ENCODE measurements around the gene CPA2. TPM values are rescaled to one million over a fixed set of nuclear protein-coding genes. Genes with fewer than 3 reads are reported as not detected.

CPA2 gene
- total RNA-seq, 2 donors from 2014 or later = 0.41 TPM; not detected in 1

DNA sequence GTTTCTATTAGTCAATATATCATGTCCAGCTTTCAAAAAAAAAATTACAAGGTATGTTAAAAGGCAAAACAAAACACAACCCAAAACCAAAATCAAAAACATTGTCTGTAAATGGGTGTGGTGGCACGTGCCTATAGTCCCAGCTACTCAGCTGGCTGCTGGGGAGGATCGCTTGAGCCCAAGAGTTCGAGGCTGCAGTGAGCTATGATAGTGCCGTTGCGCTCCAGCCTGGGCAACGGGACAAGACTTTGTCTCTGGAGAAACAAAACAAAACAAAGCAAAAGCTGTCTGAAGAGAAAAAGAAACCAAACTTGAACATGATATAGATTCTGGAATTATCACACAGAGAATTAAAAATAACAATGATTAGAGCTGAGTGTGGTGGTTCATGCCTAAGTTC, 67.6 kb downstream of the CPA2 start:
- Histone ChIP-seq H3K9me3 (no peaks in the 10 kb centered on the region), H3K4me3 (no peak overlapping the region), H3K36me3 (no peaks in the 10 kb centered on the region), H3K4me1 (ENCODE audit: control insufficient read depth in 1 of 2, low read depth in 2 of 2) (peaks cover 0 to 11% of the 10 kb centered on the region in 2 donors), H3K27me3 (replicated peaks; ENCODE audit: insufficient read depth) (no peaks in the 10 kb centered on the region), H3K27ac (no peak overlapping the region)
- TF ChIP-seq CTCF (IDR thresholded peaks at IDR 0.05) = no peak
- DNase-seq (ENCODE audit: low spot score) (no peak), ATAC-seq (ENCODE audit: insufficient number of reproducible peaks, low FRiP score, low read depth) (no peak)

DNA sequence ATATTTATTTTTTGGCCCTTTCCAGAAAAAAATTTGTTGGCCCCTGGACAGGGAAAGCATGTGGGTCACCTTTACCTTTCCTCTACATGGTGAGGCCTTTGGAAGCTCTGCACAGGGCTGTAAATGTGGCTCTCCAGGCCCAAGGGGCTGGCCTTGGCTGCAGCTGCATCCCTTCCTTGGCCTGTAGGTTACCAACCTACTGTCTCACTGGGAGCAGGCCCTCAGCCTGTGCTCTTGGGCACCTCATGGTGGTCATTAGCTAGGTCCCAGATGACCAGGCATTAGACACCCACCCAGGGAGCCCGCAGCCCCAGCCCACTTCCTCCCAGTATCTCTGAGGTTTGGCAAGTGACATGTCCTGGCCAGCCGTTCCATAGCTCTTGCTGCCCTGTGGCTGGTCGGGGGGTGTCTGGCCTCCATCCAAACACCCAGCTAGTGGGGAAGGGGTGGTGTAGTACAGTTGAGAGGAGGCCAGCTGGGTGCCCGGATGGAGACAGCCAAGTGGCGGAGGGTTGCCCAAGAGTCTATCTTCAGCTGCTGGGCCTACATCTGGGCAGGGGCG, 70.8 kb downstream of the CPA2 start:
- H3K36me3 ChIP-seq = no peaks in the 10 kb centered on the region

GRCh38 chr7:130338233-130338632, 71.6 kb downstream of the CPA2 start:
- Histone ChIP-seq H3K27me3 (replicated peaks; ENCODE audit: insufficient read depth) (no peaks in the 10 kb centered on the region), H3K9me3 (no peaks in the 10 kb centered on the region), H3K27ac (no peak overlapping the region), H3K36me3 (no peaks in the 10 kb centered on the region), H3K4me3 (no peak overlapping the region), H3K4me1 (ENCODE audit: control insufficient read depth in 1 of 2, low read depth in 2 of 2) (peaks cover 0 to 11% of the 10 kb centered on the region in 2 donors)
- no peak for TF ChIP-seq CTCF (IDR thresholded peaks at IDR 0.05)
- ATAC-seq (ENCODE audit: insufficient number of reproducible peaks, low FRiP score, low read depth) (no peak), DNase-seq (ENCODE audit: low spot score) (no peak)

More for the DNA sequence above, 70.8 kb downstream of the CPA2 start:
- TF ChIP-seq CTCF (IDR thresholded peaks at IDR 0.05) = no peak
- Histone ChIP-seq H3K27ac (no peak overlapping the region), H3K27me3 (replicated peaks; ENCODE audit: insufficient read depth) (no peaks in the 10 kb centered on the region), H3K4me1 (ENCODE audit: control insufficient read depth in 1 of 2, low read depth in 2 of 2) (peaks cover 0 to 11% of the 10 kb centered on the region in 2 donors), H3K4me3 (no peak overlapping the region), H3K9me3 (no peaks in the 10 kb centered on the region)
- no peak for ATAC-seq (ENCODE audit: insufficient number of reproducible peaks, low FRiP score, low read depth)
- DNase-seq (ENCODE audit: low spot score) = no peak

Other genes starting within 250 kb of the CPA2 start
- 10 to 100 TPM in 1 of 2 donors, 1 to 10 TPM in 1; 2.8 to 15.6 TPM for gene ZC3HC1, start 215.5 kb upstream of the CPA2 start, total RNA-seq
- gene KLHDC10, start 196.3 kb upstream of the CPA2 start, total RNA-seq = 10 to 100 TPM; 24.3 to 26.7 TPM
- gene TMEM209, start 61.5 kb upstream of the CPA2 start, total RNA-seq = 1 to 10 TPM; 8.7 to 9.9 TPM
- gene SSMEM1, start 59.0 kb upstream of the CPA2 start, total RNA-seq = not detected
- not detected for gene CPA4, start 26.3 kb downstream of the CPA2 start, total RNA-seq
- gene CPA5, start 78.0 kb downstream of the CPA2 start, total RNA-seq = not detected
- 1 to 10 TPM; 1.8 to 4.1 TPM for gene CPA1, start 113.6 kb downstream of the CPA2 start, total RNA-seq
- 1 to 10 TPM; 8.7 to 9.0 TPM for gene CEP41, start 174.2 kb downstream of the CPA2 start, total RNA-seq
- gene MEST, start 225.2 kb downstream of the CPA2 start, total RNA-seq = 1 to 10 TPM; 5.0 to 5.6 TPM